Peyer's patch (tissue), 4 donors: ENCODE results near the gene NME7.

ENCODE experiments used
- POLR2A ChIP-seq, 2 donors: fragments of 450-650 bp; IDR thresholded peaks; one replicate each; pipeline ENCODE4 v1.5.1; 2017; ENCODE audit warnings: antibody characterized with exemption in 2 of 2, mild to moderate bottlenecking in 2 of 2, moderate library complexity in 2 of 2
- TF ChIP-seq, protein P1 (sequence below), 6 experiments: fragments of 450-650 bp in 4 of 6; fragments of 200-600 bp in 2 of 6; sonication (generic) in 1 of 6; IDR thresholded peaks; one replicate each; pipeline ENCODE4 v1.5.1; 2017 to 2019; ENCODE audit warnings: antibody characterized with exemption in 6 of 6, mild to moderate bottlenecking in 3 of 6, moderate library complexity in 1 of 6

DNA sequence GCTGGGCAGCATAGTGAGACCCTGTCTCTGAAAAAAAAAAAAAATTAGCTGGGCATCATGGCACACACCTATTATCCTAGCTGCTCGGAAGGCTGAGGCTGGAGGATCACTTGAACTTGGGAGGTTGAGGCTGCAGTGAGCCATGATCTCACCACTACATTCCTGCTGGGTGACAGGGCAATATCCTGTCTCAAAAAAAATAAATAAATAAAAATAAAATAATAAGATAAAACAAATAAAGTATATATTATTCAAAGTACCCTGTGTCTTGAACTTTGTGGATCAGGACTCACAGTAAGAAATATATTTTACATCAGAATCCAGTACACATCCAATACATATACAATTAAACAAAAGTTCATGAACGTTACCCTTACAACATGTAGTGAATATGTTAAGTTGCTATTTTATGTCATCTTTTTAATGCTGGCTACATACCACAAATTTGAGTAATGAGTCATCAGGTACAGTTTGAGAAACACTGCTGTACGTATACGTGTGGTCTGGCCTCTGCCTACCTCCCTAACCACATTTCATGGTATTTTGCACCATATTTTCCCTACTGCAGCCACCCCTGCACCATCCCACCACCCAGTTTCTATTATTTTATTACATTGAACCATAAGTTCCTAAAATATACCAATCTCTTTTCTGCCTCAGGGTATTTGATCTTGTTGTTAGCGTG is 4.4 kb downstream of the NME7 start:
- TF ChIP-seq, protein P1, sequence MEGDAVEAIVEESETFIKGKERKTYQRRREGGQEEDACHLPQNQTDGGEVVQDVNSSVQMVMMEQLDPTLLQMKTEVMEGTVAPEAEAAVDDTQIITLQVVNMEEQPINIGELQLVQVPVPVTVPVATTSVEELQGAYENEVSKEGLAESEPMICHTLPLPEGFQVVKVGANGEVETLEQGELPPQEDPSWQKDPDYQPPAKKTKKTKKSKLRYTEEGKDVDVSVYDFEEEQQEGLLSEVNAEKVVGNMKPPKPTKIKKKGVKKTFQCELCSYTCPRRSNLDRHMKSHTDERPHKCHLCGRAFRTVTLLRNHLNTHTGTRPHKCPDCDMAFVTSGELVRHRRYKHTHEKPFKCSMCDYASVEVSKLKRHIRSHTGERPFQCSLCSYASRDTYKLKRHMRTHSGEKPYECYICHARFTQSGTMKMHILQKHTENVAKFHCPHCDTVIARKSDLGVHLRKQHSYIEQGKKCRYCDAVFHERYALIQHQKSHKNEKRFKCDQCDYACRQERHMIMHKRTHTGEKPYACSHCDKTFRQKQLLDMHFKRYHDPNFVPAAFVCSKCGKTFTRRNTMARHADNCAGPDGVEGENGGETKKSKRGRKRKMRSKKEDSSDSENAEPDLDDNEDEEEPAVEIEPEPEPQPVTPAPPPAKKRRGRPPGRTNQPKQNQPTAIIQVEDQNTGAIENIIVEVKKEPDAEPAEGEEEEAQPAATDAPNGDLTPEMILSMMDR (IDR thresholded peaks at IDR 0.05): no peak
- no peak for TF ChIP-seq POLR2A (IDR thresholded peaks at IDR 0.05)
